ENCODE data around the gene PARP4. TPM values are rescaled to one million over a fixed set of nuclear protein-coding genes. Genes with fewer than 3 reads are reported as not detected.
"Not testable (repeated sequence)": the region's sequence is repeated elsewhere in the genome, so short reads cannot be mapped to it uniquely, and the experiment has no call there.

Gene PARP4
- total and polyA plus RNA-seq, 4 donors: 12.4 to 52.6 (median 24.2) TPM

DNA sequence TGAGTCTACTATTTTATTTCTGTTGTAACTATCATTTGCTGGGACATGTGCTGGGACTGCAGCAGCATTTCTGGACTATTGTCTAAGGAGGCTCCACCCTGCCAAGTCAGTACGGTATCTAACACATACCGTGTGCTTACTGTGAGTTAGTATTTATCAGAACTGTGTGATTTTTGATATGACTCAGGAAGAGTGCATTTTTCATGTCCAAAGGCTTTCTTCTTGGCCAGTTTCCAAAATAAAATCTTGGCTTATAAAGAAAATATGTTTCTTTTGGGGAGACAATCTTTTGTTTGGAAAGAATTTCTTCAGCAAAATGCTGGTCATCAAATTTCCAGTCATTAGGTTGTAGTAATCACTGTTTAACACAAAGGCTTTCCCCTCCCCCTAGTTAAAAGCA lies 11.6 kb downstream of the PARP4 start:
- intact Hi-C loops (cut with DNase I): no loop called here
- Histone ChIP-seq H3K4me1 (ENCODE audit: control insufficient read depth in 1 of 2, insufficient read depth in 2 of 2, low read length in 2 of 2) (no peaks in the 10 kb centered on the region), H3K36me3 (ENCODE audit: control insufficient read depth in 1 of 2, insufficient read depth in 2 of 2, low read length in 1 of 2) (peaks cover 4% of the 10 kb centered on the region in 2 donors), H3K4me3 (ENCODE audit: low read length in 2 of 2) (no peak overlapping the region), H3K27me3 (ENCODE audit: control insufficient read depth in 1 of 2, insufficient read depth in 2 of 2, low read length in 1 of 2) (no peaks in the 10 kb centered on the region), H3K27ac (ENCODE audit: low read depth in 1 of 2, low read length in 2 of 2) (no peak overlapping the region), H3K9me3 (ENCODE audit: control insufficient read depth, low read length) (no peaks in the 10 kb centered on the region)
- DNase-seq (no peak), ATAC-seq (ENCODE audit: low FRiP score) (no peak)
- 7 to 8% methylated on average over 2 of the region's 2 CpGs for WGBS, 2 donors

- no peaks in the 10 kb centered on the region for H3K9me3 ChIP-seq (ENCODE audit: control insufficient read depth, low read length)
- 96 to 97% methylated on average over 1 of the region's 1 CpG for WGBS, 2 donors
These were observed 14.8 kb downstream of the PARP4 start for GRCh38 chr13:24497742-24498141.

GRCh38 chr13:24496295-24496694 lies 16.3 kb downstream of the PARP4 start:
- H3K9me3 ChIP-seq (ENCODE audit: control insufficient read depth, low read length); H3K4me1 ChIP-seq (ENCODE audit: control insufficient read depth in 1 of 2, insufficient read depth in 2 of 2, low read length in 2 of 2); H3K4me3 ChIP-seq (ENCODE audit: low read length in 2 of 2); H3K27me3 ChIP-seq (ENCODE audit: control insufficient read depth in 1 of 2, insufficient read depth in 2 of 2, low read length in 1 of 2); H3K27ac ChIP-seq (ENCODE audit: low read depth in 1 of 2, low read length in 2 of 2); DNase-seq; intact Hi-C loops (cut with DNase I); ATAC-seq (ENCODE audit: low FRiP score): not testable (repeated sequence)
- peaks cover 11 to 13% of the 10 kb centered on the region in 2 donors for H3K36me3 ChIP-seq (ENCODE audit: control insufficient read depth in 1 of 2, insufficient read depth in 2 of 2, low read length in 1 of 2)
- WGBS, 2 donors: 86 to 93% methylated on average over 1 to 2 of the region's 2 CpGs

More at GRCh38 chr13:24497742-24498141, 14.8 kb downstream of the PARP4 start:
- DNase-seq (no peak), ATAC-seq (ENCODE audit: low FRiP score) (no peak)
- Histone ChIP-seq H3K4me3 (ENCODE audit: low read length in 2 of 2) (no peak overlapping the region), H3K36me3 (ENCODE audit: control insufficient read depth in 1 of 2, insufficient read depth in 2 of 2, low read length in 1 of 2) (peaks cover 9 to 11% of the 10 kb centered on the region in 2 donors), H3K4me1 (ENCODE audit: control insufficient read depth in 1 of 2, insufficient read depth in 2 of 2, low read length in 2 of 2) (no peaks in the 10 kb centered on the region), H3K27me3 (ENCODE audit: control insufficient read depth in 1 of 2, insufficient read depth in 2 of 2, low read length in 1 of 2) (no peaks in the 10 kb centered on the region), H3K27ac (ENCODE audit: low read depth in 1 of 2, low read length in 2 of 2) (no peak overlapping the region)
- intact Hi-C loops (cut with DNase I): no loop called here

DNA sequence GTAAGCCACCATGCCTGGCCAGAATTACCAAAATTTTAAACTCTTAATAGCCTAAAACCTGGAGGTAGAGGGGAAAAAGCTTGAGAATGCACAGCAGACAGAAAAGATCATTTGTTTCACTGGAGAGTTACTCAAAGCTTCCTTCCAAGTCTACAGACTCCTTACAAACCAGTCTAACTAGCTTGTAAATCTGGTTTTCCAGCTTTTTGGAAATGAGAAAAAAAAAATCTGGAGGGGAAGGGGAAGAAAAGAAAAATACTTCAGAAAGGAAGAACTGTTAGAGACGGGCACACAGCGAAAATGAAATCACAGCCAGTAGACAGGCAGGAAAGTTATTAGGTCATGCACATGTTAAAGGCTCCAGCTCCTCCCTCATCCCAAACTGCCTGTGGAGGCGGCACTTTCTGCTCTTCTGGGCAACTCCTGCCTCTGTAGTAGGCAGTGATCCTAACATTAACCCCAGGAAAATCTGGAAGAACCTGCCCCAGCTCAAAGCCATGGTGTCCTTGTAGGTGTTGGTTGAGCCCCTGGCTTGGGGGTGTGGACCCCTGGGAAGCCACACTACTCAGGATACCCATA lies 17.3 kb downstream of the PARP4 start:
- intact Hi-C loops (cut with DNase I): no loop called here
- Histone ChIP-seq H3K36me3 (ENCODE audit: control insufficient read depth in 1 of 2, insufficient read depth in 2 of 2, low read length in 1 of 2) (peaks cover 11 to 13% of the 10 kb centered on the region in 2 donors), H3K4me3 (ENCODE audit: low read length in 2 of 2) (no peak overlapping the region), H3K27me3 (ENCODE audit: control insufficient read depth in 1 of 2, insufficient read depth in 2 of 2, low read length in 1 of 2) (no peaks in the 10 kb centered on the region), H3K27ac (ENCODE audit: low read depth in 1 of 2, low read length in 2 of 2) (no peak overlapping the region), H3K4me1 (ENCODE audit: control insufficient read depth in 1 of 2, insufficient read depth in 2 of 2, low read length in 2 of 2) (no peaks in the 10 kb centered on the region), H3K9me3 (ENCODE audit: control insufficient read depth, low read length) (no peaks in the 10 kb centered on the region)
- WGBS, 2 donors: 92 to 93% methylated on average over 3 of the region's 3 CpGs
- ATAC-seq (ENCODE audit: low FRiP score) (no peak), DNase-seq (no peak)

GRCh38 chr13:24493356-24493755 lies 19.2 kb downstream of the PARP4 start:
- Histone ChIP-seq H3K9me3 (ENCODE audit: control insufficient read depth, low read length) (no peaks in the 10 kb centered on the region), H3K36me3 (ENCODE audit: control insufficient read depth in 1 of 2, insufficient read depth in 2 of 2, low read length in 1 of 2) (peaks cover 13 to 16% of the 10 kb centered on the region in 2 donors), H3K27me3 (ENCODE audit: control insufficient read depth in 1 of 2, insufficient read depth in 2 of 2, low read length in 1 of 2) (no peaks in the 10 kb centered on the region), H3K27ac (ENCODE audit: low read depth in 1 of 2, low read length in 2 of 2) (no peak overlapping the region), H3K4me3 (ENCODE audit: low read length in 2 of 2) (no peak overlapping the region), H3K4me1 (ENCODE audit: control insufficient read depth in 1 of 2, insufficient read depth in 2 of 2, low read length in 2 of 2) (no peaks in the 10 kb centered on the region)
- ATAC-seq (ENCODE audit: low FRiP score) (no peak), DNase-seq (no peak)
- WGBS, 2 donors: 77 to 87% methylated on average over 6 of the region's 6 CpGs
- intact Hi-C loops (cut with DNase I): no loop called here

GRCh38 chr13:24491845-24492244 lies 20.7 kb downstream of the PARP4 start:
- H3K36me3 ChIP-seq (ENCODE audit: control insufficient read depth in 1 of 2, insufficient read depth in 2 of 2, low read length in 1 of 2): peaks cover 9 to 13% of the 10 kb centered on the region in 2 donors
- H3K9me3 ChIP-seq (ENCODE audit: control insufficient read depth, low read length): no peaks in the 10 kb centered on the region
- DNase-seq: no peak
- no peaks in the 10 kb centered on the region for H3K27me3 ChIP-seq (ENCODE audit: control insufficient read depth in 1 of 2, insufficient read depth in 2 of 2, low read length in 1 of 2)
- WGBS, 2 donors: 79 to 81% methylated on average over 7 of the region's 7 CpGs
- no peak overlapping the region for H3K4me3 ChIP-seq (ENCODE audit: low read length in 2 of 2)
- no peak for ATAC-seq (ENCODE audit: low FRiP score)
- H3K4me1 ChIP-seq (ENCODE audit: control insufficient read depth in 1 of 2, insufficient read depth in 2 of 2, low read length in 2 of 2): no peaks in the 10 kb centered on the region
- intact Hi-C loops (cut with DNase I): no loop called here
- H3K27ac ChIP-seq (ENCODE audit: low read depth in 1 of 2, low read length in 2 of 2): no peak overlapping the region

- H3K36me3 ChIP-seq (ENCODE audit: control insufficient read depth in 1 of 2, insufficient read depth in 2 of 2, low read length in 1 of 2): peaks cover 6 to 13% of the 10 kb centered on the region in 2 donors
- DNase-seq: no peak
- H3K27ac ChIP-seq (ENCODE audit: low read depth in 1 of 2, low read length in 2 of 2): no peak overlapping the region
- no peaks in the 10 kb centered on the region for H3K27me3 ChIP-seq (ENCODE audit: control insufficient read depth in 1 of 2, insufficient read depth in 2 of 2, low read length in 1 of 2)
- H3K4me3 ChIP-seq (ENCODE audit: low read length in 2 of 2): no peak overlapping the region
- intact Hi-C loops (cut with DNase I): no loop called here
- no peaks in the 10 kb centered on the region for H3K9me3 ChIP-seq (ENCODE audit: control insufficient read depth, low read length)
- no peak for ATAC-seq (ENCODE audit: low FRiP score)
- H3K4me1 ChIP-seq (ENCODE audit: control insufficient read depth in 1 of 2, insufficient read depth in 2 of 2, low read length in 2 of 2): no peaks in the 10 kb centered on the region
- 88 to 98% methylated on average over 6 of the region's 6 CpGs for WGBS, 2 donors
These were observed 22.9 kb downstream of the PARP4 start for GRCh38 chr13:24489721-24490120.

DNA sequence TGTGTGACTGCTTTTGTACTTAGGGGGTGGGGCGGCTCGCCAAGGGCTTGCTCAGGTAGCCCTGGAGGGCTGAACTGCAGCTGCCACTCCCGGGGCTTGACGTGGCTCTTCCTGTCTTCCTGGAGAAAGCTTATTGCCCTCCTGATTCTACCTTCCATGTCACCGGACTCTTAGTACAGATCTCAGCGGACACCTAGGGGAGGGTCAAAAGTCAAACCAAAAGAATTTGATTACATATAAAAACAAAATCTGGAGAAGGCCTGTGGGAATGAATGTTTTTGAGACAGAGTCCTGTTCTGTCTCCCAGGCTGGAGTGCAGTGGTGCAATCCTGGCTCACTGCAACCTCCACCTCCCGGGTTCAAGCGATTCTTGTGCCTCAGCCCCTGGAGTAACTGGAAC lies 24.5 kb downstream of the PARP4 start:
- H3K4me3 ChIP-seq (ENCODE audit: low read length in 2 of 2); intact Hi-C loops (cut with DNase I); DNase-seq; H3K4me1 ChIP-seq (ENCODE audit: control insufficient read depth in 1 of 2, insufficient read depth in 2 of 2, low read length in 2 of 2); H3K9me3 ChIP-seq (ENCODE audit: control insufficient read depth, low read length); H3K27ac ChIP-seq (ENCODE audit: low read depth in 1 of 2, low read length in 2 of 2); H3K27me3 ChIP-seq (ENCODE audit: control insufficient read depth in 1 of 2, insufficient read depth in 2 of 2, low read length in 1 of 2); ATAC-seq (ENCODE audit: low FRiP score): not testable (repeated sequence)
- 86 to 88% methylated on average over 6 to 8 of the region's 8 CpGs for whole genome bisulfite sequencing, 2 donors
- peaks cover 10 to 11% of the 10 kb centered on the region in 2 donors for H3K36me3 ChIP-seq (ENCODE audit: control insufficient read depth in 1 of 2, insufficient read depth in 2 of 2, low read length in 1 of 2)

DNA sequence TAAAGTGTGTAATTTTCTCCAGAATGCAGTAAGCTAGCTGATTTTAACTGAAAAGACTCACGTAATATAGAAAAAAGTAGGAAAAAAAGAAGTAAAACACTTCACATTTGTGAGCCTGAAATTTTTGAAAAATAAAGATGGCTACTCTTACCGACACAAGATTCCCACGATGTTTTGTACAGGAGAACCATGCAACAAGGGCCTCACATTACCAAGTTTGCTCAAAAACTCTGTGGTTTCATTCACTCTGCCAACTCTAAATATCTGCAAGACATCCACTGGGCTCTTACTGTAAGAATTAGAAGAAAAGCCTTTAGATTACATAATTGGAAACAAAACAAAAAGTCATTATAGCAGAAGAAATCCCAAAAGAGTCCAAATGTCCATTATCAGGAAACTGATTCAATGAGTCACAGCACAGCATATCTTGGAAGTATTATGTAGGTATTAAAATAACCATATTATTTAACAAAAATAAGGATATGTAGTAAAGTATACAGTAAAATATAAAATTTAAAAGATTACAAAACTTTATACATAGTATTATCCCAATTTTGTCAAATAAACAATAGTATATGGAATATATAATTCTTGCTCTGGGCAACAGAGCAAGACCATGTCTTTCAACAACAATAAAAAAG lies 26.4 kb downstream of the PARP4 start:
- H3K27me3 ChIP-seq (ENCODE audit: control insufficient read depth in 1 of 2, insufficient read depth in 2 of 2, low read length in 1 of 2); H3K9me3 ChIP-seq (ENCODE audit: control insufficient read depth, low read length); H3K36me3 ChIP-seq (ENCODE audit: control insufficient read depth in 1 of 2, insufficient read depth in 2 of 2, low read length in 1 of 2); H3K27ac ChIP-seq (ENCODE audit: low read depth in 1 of 2, low read length in 2 of 2); H3K4me3 ChIP-seq (ENCODE audit: low read length in 2 of 2); ATAC-seq (ENCODE audit: low FRiP score); intact Hi-C loops (cut with DNase I); DNase-seq; H3K4me1 ChIP-seq (ENCODE audit: control insufficient read depth in 1 of 2, insufficient read depth in 2 of 2, low read length in 2 of 2): not testable (repeated sequence)
- 95 to 96% methylated on average over 3 of the region's 3 CpGs for WGBS, 2 donors

All from aorta (tissue), 5 donors.